GM12874 (cell line): ENCODE measurements around the gene TMTC2.

ENCODE experiments used
- CTCF ChIP-seq: IDR thresholded peaks from 2 replicates; pipeline ENCODE4 v1.5.1; 2011; ENCODE audit warnings: low read depth, mild to moderate bottlenecking, control low read depth, low read length, moderate library complexity; ENCODE audit not compliant: insufficient read depth

Gene TMTC2

DNA sequence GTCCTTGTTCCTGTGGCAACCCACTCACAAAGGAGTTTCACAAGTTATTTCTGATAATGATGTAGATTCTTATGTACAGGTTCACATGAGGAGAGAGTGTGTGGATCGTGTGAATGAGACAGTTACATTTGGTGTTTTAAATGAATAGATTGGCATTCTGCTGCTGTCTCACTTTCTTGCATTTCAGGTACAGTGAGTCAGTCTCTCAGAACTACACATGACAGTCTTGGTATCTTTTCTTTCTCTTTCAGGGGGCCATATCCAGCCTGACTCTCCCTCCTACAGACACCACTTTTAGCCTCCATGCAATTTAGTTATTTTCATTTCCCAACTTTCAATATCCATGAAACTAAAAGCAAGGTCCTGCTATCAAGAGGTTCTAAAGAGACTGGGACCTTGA lies 19.9 kb upstream of the TMTC2 start:
- no peak for TF ChIP-seq CTCF

GRCh38 chr12:82671673-82672195 lies 15.0 kb upstream of the TMTC2 start:
- no peak for TF ChIP-seq CTCF

DNA sequence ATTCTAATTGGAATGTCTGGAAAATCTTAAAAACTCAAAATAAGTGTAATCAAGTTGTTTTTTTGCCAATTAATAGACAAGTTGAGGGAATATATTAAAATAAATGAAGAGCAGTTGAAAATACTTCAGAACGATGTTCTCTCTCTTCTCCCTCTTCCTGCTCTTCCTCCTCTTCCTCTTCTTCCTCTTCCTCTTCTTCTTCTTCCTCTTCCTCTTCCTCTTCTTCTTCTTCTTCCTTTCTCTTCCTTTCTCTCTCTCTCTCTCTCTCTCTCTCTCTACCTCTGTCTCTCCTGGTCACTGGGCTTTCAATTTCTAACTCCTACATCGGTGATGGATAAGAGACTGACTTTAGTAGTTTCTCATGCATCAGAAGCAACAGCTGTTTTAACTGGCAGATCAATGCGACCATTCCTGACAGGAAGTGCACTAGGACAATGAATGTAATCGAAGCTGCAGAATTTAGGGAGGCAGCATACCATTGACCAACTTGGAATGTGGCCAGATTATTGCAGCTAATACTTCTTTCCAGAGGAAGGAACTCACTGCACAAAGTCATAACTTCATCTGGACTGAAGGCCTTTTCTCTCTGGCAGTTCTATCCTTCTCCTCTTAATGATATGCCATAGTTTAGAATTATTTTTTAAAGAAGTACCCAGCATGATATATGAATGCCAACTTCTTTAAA lies 13.8 kb upstream of the TMTC2 start:
- TF ChIP-seq CTCF: no peak

DNA sequence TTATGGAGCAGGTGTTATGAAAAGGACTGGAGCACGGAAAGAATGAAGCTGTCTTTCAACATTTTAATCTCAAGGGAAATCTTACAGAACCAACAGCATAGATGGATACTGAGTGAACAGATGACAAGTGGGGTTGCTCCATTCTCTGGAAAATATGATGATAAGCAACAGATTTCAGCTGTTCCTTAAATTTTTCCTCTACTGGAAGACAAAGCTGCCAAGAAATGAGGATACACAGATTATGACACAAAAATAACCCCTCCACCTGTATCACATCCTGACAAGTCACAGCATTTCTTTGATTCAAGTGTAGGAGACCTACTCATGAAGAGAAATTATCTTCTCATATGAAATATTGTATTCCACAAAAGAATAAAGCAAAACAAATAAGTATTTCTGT lies 13.0 kb upstream of the TMTC2 start:
- no peak for TF ChIP-seq CTCF

DNA sequence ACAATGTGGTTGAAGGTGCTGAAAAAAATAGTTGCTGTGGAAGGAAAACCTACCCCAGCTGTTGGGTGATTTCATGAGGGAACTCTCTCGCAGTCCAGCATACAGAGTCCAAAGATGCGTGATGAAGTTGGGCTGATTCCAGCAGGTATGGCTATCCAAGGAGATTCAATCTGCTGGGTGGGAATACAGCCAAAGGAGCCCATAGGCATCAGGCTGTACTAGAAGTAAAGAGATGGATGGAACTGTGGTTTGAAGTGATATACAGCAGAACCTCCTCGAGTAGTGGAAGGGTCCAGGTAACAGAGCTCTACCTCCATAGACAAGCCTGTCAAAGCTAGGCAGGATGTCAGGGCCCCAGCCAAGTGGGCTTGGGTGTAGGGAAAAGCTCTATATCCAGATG lies 11.5 kb upstream of the TMTC2 start:
- no peak for TF ChIP-seq CTCF

DNA sequence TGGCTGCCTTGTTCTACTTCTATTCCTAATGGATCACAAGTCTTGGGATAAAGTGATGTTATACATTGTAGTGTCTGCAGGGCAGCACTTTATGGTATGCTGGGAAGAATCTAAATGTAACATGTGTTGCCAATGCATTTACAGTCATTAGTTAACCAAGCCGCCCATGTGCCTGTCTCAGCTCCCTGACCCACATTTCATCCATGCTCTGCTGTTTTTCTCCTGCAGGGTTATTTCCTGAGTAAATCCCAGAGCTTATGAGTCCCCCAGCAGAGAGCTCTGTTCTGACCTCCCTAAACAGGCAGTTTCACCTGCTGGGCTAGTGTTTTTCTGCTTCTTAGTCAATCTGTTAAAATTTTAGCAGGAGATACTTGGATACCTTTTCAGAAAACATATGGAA lies 4.4 kb upstream of the TMTC2 start:
- TF ChIP-seq CTCF: no peak

GRCh38 chr12:82682851-82683261 lies 3.9 kb upstream of the TMTC2 start:
- no peak for TF ChIP-seq CTCF
